Keratinocyte (primary cell): Measurements from ENCODE around the gene MED23. TPM values are rescaled to one million over a fixed set of nuclear protein-coding genes. Genes with fewer than 3 reads are reported as not detected.

Experiments used
- DNase-seq: peaks from one replicate; pipeline ENCODE4 v3.0.0-alpha.2; 2011; ENCODE audit warnings: low read depth, missing footprints, low spot score
- FAIRE-seq: peaks from 2 replicates; lab custom pipeline; 2011; peaks lifted over from hg19 to GRCh38; lab: Jason Lieb, UNC
- H2AFZ ChIP-seq: 2 replicates; pipeline ENCODE4 v1.6.0; 2012; ENCODE audit warnings: low read length, control low read depth, inconsistent platforms; ENCODE audit not compliant: control insufficient read depth
- H3K27ac ChIP-seq: 2 replicates; pipeline ENCODE4 v1.5.1; 2011; ENCODE audit warnings: low read length; ENCODE audit not compliant: control insufficient read depth, insufficient read depth
- H3K27me3 ChIP-seq: 3 replicates; pipeline ENCODE4 v1.6.0; 2011; ENCODE audit warnings: low read length; ENCODE audit not compliant: control insufficient read depth, insufficient read depth; ENCODE audit errors: extremely low read depth
- H3K36me3 ChIP-seq, 2 experiments: 2 replicates in 1 of 2; 3 replicates in 1 of 2; pipeline ENCODE4 v1.5.1; 2011; ENCODE audit warnings: low read length in 2 of 2, mild to moderate bottlenecking in 1 of 2; ENCODE audit not compliant: control insufficient read depth in 2 of 2, insufficient read depth in 2 of 2; ENCODE audit errors: extremely low read depth in 1 of 2
- H3K4me1 ChIP-seq: 3 replicates; pipeline ENCODE4 v1.5.1; 2011; ENCODE audit warnings: low read length; ENCODE audit not compliant: control insufficient read depth, insufficient read depth; ENCODE audit errors: extremely low read depth
- H3K4me2 ChIP-seq: 3 replicates; pipeline ENCODE4 v1.6.0; 2011; ENCODE audit warnings: low read depth, low read length; ENCODE audit not compliant: control insufficient read depth, insufficient read depth; ENCODE audit errors: extremely low read depth
- H3K4me3 ChIP-seq, 3 experiments: fragments of 200-600 bp in 1 of 3; sonication (generic) in 1 of 3; 2 replicates in 2 of 3; 3 replicates in 1 of 3; pipeline ENCODE4 v1.5.1; 2011 to 2016; ENCODE audit warnings: low read length in 3 of 3, mild to moderate bottlenecking in 3 of 3, control low read depth in 2 of 3, inconsistent platforms in 1 of 3, low read depth in 1 of 3, mixed read lengths in 1 of 3, mixed run types in 1 of 3, moderate library complexity in 1 of 3; ENCODE audit not compliant: control insufficient read depth in 2 of 3, insufficient read depth in 2 of 3; ENCODE audit errors: extremely low read depth in 1 of 3
- H3K79me2 ChIP-seq: 2 replicates; pipeline ENCODE4 v1.6.0; 2012; ENCODE audit warnings: low read length; ENCODE audit not compliant: control insufficient read depth, insufficient read depth
- H3K9ac ChIP-seq: 3 replicates; pipeline ENCODE4 v1.6.0; 2011; ENCODE audit warnings: low read length; ENCODE audit not compliant: control insufficient read depth, insufficient read depth; ENCODE audit errors: extremely low read depth
- H3K9me1 ChIP-seq: 3 replicates; pipeline ENCODE4 v1.6.0; 2011; ENCODE audit warnings: low read length; ENCODE audit not compliant: control insufficient read depth, insufficient read depth; ENCODE audit errors: extremely low read depth
- H3K9me3 ChIP-seq: 2 replicates; pipeline ENCODE4 v1.5.1; 2012; ENCODE audit warnings: low read depth, low read length; ENCODE audit not compliant: control insufficient read depth
- H4K20me1 ChIP-seq: 3 replicates; pipeline ENCODE4 v1.6.0; 2011; ENCODE audit warnings: low read length; ENCODE audit not compliant: control insufficient read depth, insufficient read depth; ENCODE audit errors: extremely low read depth
- CTCF ChIP-seq, 3 experiments: IDR thresholded peaks in 1 of 3; conservative IDR thresholded peaks in 1 of 3; optimal IDR thresholded peaks in 1 of 3; 2 replicates in 2 of 3; 3 replicates in 1 of 3; pipeline versions ENCODE3 to v1.5.1; 2011; ENCODE audit warnings: low read length in 3 of 3, mild to moderate bottlenecking in 3 of 3, moderate library complexity in 2 of 3, control low read depth in 1 of 3, inconsistent platforms in 1 of 3; ENCODE audit not compliant: insufficient read depth in 2 of 3; ENCODE audit errors: extremely low read depth in 1 of 3
- EZH2 ChIP-seq: IDR thresholded peaks from one replicate; pipeline ENCODE4 v1.6.1; 2012; ENCODE audit warnings: inconsistent platforms, mild to moderate bottlenecking, low read length, moderate library complexity
- dilution Hi-C: fragments of 300-500 bp; cut with MboI; formaldehyde crosslinking; loops from one replicate; pipeline ENCODE4 v1.7.0; 2020; ENCODE audit warnings: low sequenced_read_pairs; ENCODE audit not compliant: extremely low pct_ligation_motif_present
- polyA plus RNA-seq, 5 experiments: library from polyadenylated mRNA; depleted of rRNA in 3 of 5; stranded (reverse) in 3 of 5; stranded (forward) in 1 of 5; unstranded in 1 of 5; fragments of >200 nt; gene quantifications; 1 replicate in 1 of 5; 2 replicates in 3 of 5; 3 replicates in 1 of 5; pipeline versions ENCODE4 v1.2.1 to v1.2.3, GENCODE V29; 2011 to 2012; ENCODE audit warnings: missing spikeins in 2 of 5, low read depth in 1 of 5, low replicate concordance in 1 of 5

The MED23 gene
- polyA plus RNA-seq, 1 donor (not counting 4 experiments of a cell fraction or from before 2014, with no cell fraction given), result 24.9 TPM

DNA sequence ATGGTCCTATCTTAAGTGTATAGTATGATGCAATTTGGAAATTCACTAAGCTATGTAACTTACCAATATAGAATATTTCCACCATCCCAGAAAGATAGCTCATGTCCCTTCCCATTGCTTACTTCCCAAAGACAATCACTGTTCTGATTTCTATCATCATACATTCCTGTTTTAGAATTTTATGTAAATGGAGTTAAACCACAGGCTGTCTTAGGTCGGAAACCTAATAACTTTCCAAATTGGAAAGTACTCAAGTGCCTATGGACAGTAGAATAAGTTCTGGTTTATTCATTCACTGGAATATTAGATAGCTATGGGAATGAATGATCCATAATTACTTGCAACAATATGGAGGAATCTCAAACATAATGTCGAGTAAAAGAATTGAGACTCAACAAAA, 29.2 kb upstream of the MED23 start:
- dilution Hi-C loops, result no loop called here
- no peak overlapping the region for H3K9ac ChIP-seq

DNA sequence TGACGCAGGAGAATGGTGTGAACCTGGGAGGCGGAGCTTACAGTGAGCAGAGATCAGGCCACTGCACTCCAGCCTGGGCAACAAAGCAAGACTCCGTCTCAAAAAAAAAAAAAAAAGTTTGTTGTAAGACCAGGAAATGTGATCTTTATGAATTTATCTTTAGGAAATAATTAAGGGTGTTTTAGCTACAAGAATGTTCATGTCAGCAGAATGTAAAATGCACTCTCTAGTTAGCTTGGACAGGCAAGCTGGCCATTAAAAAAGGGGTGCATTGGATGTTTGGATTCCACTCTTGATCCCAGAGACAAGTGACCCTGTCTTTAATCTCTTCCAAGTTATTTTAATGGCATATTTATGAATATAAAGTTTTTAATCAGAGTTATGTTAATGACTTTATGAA, 28.6 kb upstream of the MED23 start:
- DNase-seq (no peak), FAIRE-seq (no peak)
- no peak overlapping the region for H3K4me2 ChIP-seq
- no peaks in the 10 kb centered on the region for H3K4me1 ChIP-seq
- H3K9ac ChIP-seq, result no peak overlapping the region
- no peak overlapping the region for H3K4me3 ChIP-seq
- no peaks in the 10 kb centered on the region for H4K20me1 ChIP-seq
- TF ChIP-seq EZH2 (no peak), CTCF (optimal IDR thresholded peaks at IDR 0.05 in 1 of 3, IDR thresholded peaks at IDR 0.05 in 1 of 3, conservative IDR thresholded peaks at IDR 0.05 in 1 of 3; ENCODE audit: extremely low read depth in 1 of 3, insufficient read depth in 2 of 3, low read length in 3 of 3) (no peak)
- no peaks in the 10 kb centered on the region for H3K9me3 ChIP-seq
- H3K27ac ChIP-seq, result no peak overlapping the region
- no peaks in the 10 kb centered on the region for H3K36me3 ChIP-seq
- H3K79me2 ChIP-seq, result no peaks in the 10 kb centered on the region
- dilution Hi-C loops, result no loop called here
- H2AFZ ChIP-seq, result no peak overlapping the region
- no peaks in the 10 kb centered on the region for H3K27me3 ChIP-seq
- no peaks in the 10 kb centered on the region for H3K9me1 ChIP-seq

More for the DNA sequence above, 29.2 kb upstream of the MED23 start:
- TF ChIP-seq CTCF (optimal IDR thresholded peaks at IDR 0.05 in 1 of 3, IDR thresholded peaks at IDR 0.05 in 1 of 3, conservative IDR thresholded peaks at IDR 0.05 in 1 of 3; ENCODE audit: extremely low read depth in 1 of 3, insufficient read depth in 2 of 3, low read length in 3 of 3) (no peak), EZH2 (no peak)
- H4K20me1 ChIP-seq, result no peaks in the 10 kb centered on the region
- no peaks in the 10 kb centered on the region for H3K9me1 ChIP-seq
- H3K9me3 ChIP-seq, result no peaks in the 10 kb centered on the region
- FAIRE-seq, result no peak
- H3K4me2 ChIP-seq, result no peak overlapping the region
- H3K27ac ChIP-seq, result no peak overlapping the region
- H3K4me1 ChIP-seq, result no peaks in the 10 kb centered on the region
- no peak overlapping the region for H2AFZ ChIP-seq
- no peaks in the 10 kb centered on the region for H3K36me3 ChIP-seq
- no peaks in the 10 kb centered on the region for H3K79me2 ChIP-seq
- no peaks in the 10 kb centered on the region for H3K27me3 ChIP-seq
- H3K4me3 ChIP-seq, result no peak overlapping the region
- no peak for DNase-seq
